Loucy (cell line): ENCODE results near the gene FOS.
A peak's percentile ranks its signal among the peaks of the same experiment; 100 is the strongest.

Experiments
- H2AFZ ChIP-seq: fragments of 200-600 bp; sonication (generic); 2 replicates; pipeline ENCODE4 v1.6.0; 2016; ENCODE audit warnings: antibody characterized with exemption, mild to moderate bottlenecking, low read length, moderate library complexity
- H3F3A ChIP-seq: fragments of 200-600 bp; 2 replicates; pipeline ENCODE4 v1.6.0; 2016; ENCODE audit warnings: antibody characterized with exemption, low read depth, mild to moderate bottlenecking
- H3K27me3 ChIP-seq: fragments of 200-600 bp; sonication (generic); 2 replicates; pipeline ENCODE4 v1.6.1; 2014; ENCODE audit warnings: low read length, mild to moderate bottlenecking; ENCODE audit not compliant: insufficient read depth, poor library complexity, severe bottlenecking
- H3K36me3 ChIP-seq: fragments of 200-600 bp; sonication (generic); 2 replicates; pipeline ENCODE4 v1.6.1; 2016; ENCODE audit warnings: low read length; ENCODE audit not compliant: insufficient read depth
- H3K4me1 ChIP-seq: fragments of 200-600 bp; sonication (generic); 2 replicates; pipeline ENCODE4 v1.5.1; 2014; ENCODE audit warnings: low read length, mild to moderate bottlenecking; ENCODE audit not compliant: insufficient read depth, poor library complexity, severe bottlenecking
- H3K4me2 ChIP-seq: fragments of 200-600 bp; sonication (generic); 2 replicates; pipeline ENCODE4 v1.6.0; 2014; ENCODE audit warnings: antibody characterized with exemption, low read length, low read depth, mild to moderate bottlenecking; ENCODE audit not compliant: poor library complexity, severe bottlenecking
- H3K4me3 ChIP-seq: fragments of 200-600 bp; sonication (generic); 2 replicates; pipeline ENCODE4 v1.5.1; 2014; ENCODE audit warnings: low read length, mild to moderate bottlenecking, mixed read lengths; ENCODE audit not compliant: poor library complexity, severe bottlenecking
- H3K79me2 ChIP-seq: fragments of 200-600 bp; sonication (generic); 2 replicates; pipeline ENCODE4 v1.6.1; 2014; ENCODE audit warnings: low read length; ENCODE audit not compliant: insufficient read depth
- H3K9ac ChIP-seq: fragments of 200-600 bp; sonication (generic); 2 replicates; pipeline ENCODE4 v1.6.0; 2014; ENCODE audit warnings: mild to moderate bottlenecking, low read depth, low read length, moderate library complexity; ENCODE audit not compliant: poor library complexity, severe bottlenecking
- H3K9me2 ChIP-seq: fragments of 200-600 bp; sonication (generic); replicated peaks from 2 replicates; pipeline ENCODE4 v1.6.1; 2016; ENCODE audit warnings: low read depth, low read length, mixed read lengths
- H3K9me3 ChIP-seq: fragments of 200-600 bp; sonication (generic); 2 replicates; pipeline ENCODE4 v1.6.1; 2014; ENCODE audit warnings: mild to moderate bottlenecking, antibody characterized with exemption, low read length, low read depth; ENCODE audit not compliant: insufficient read depth
- H4K20me1 ChIP-seq: fragments of 200-600 bp; sonication (generic); 2 replicates; pipeline ENCODE4 v1.6.0; 2014; ENCODE audit warnings: antibody characterized with exemption, low read length, mild to moderate bottlenecking; ENCODE audit not compliant: insufficient read depth, poor library complexity, severe bottlenecking
- CTCF ChIP-seq: fragments of 200-600 bp; sonication (generic); conservative IDR thresholded peaks from 2 replicates; pipeline ENCODE4 v1.5.1; 2014; ENCODE audit warnings: mild to moderate bottlenecking, antibody characterized with exemption, low read length
- EZH2phosphoT487 ChIP-seq: fragments of 200-600 bp; IDR thresholded peaks from 2 replicates; pipeline ENCODE4 v1.6.1; 2018; ENCODE audit warnings: antibody characterized with exemption, mild to moderate bottlenecking, moderate library complexity, borderline replicate concordance

Gene FOS

DNA sequence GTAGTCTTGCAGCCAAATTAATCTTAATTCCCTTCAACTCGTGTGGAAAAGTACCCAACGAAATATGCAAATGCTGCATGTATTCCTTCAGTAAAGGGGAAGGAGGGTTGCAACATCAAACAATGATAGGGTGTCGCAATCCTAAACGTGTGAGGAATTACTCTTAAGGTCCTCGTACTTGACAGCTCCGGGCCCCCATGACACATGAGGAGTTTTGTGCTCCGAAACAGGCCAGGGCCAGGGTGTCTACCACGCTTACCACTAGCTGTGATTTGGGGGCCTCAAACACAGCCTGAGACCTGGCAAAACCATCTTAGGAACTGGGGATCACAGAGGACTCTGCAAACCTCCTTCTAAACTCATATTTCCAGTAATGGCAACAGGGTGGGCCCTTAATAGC is 20.4 kb downstream of the FOS start:
- TF ChIP-seq CTCF = no peak
- no peak for TF ChIP-seq EZH2phosphoT487
- Histone ChIP-seq H3K9me3 (no peaks in the 10 kb centered on the region), H3K9me2 (no peaks in the 10 kb centered on the region), H3K4me1 (peaks cover 25% of the 10 kb centered on the region), H3K4me3 (no peak overlapping the region), H3K4me2 (no peak overlapping the region), H3K9ac (no peak overlapping the region), H3K36me3 (no peaks in the 10 kb centered on the region), H3K27me3 (no peaks in the 10 kb centered on the region), H3F3A (no peaks in the 10 kb centered on the region), H4K20me1 (no peaks in the 10 kb centered on the region), H3K79me2 (no peaks in the 10 kb centered on the region), H2AFZ (no peak overlapping the region)

GRCh38 chr14:75299576-75299975 is 20.9 kb downstream of the FOS start:
- Histone ChIP-seq H3K27me3 (no peaks in the 10 kb centered on the region), H3K9me2 (no peaks in the 10 kb centered on the region), H3K4me3 (no peak overlapping the region), H3K4me2 (no peak overlapping the region), H3K79me2 (no peaks in the 10 kb centered on the region), H4K20me1 (no peaks in the 10 kb centered on the region), H3K4me1 (peaks cover 25% of the 10 kb centered on the region), H3K9me3 (no peaks in the 10 kb centered on the region), H3F3A (no peaks in the 10 kb centered on the region), H3K9ac (no peak overlapping the region), H2AFZ (no peak overlapping the region), H3K36me3 (no peaks in the 10 kb centered on the region)
- no peak for TF ChIP-seq EZH2phosphoT487
- TF ChIP-seq CTCF = no peak

- no peaks in the 10 kb centered on the region for H3F3A ChIP-seq
- no peaks in the 10 kb centered on the region for H3K79me2 ChIP-seq
- no peaks in the 10 kb centered on the region for H3K9me2 ChIP-seq
- H3K9ac ChIP-seq = no peak overlapping the region
- no peaks in the 10 kb centered on the region for H3K36me3 ChIP-seq
- peaks cover 7% of the 10 kb centered on the region for H3K4me1 ChIP-seq
- H3K9me3 ChIP-seq = no peaks in the 10 kb centered on the region
- no peaks in the 10 kb centered on the region for H4K20me1 ChIP-seq
- peak overlapping the region; percentile 32 for H3K4me2 ChIP-seq
- no peak overlapping the region for H3K4me3 ChIP-seq
- no peaks in the 10 kb centered on the region for H3K27me3 ChIP-seq
- peak overlapping the region; percentile 79 for H2AFZ ChIP-seq
- no peak for TF ChIP-seq CTCF
- no peak for TF ChIP-seq EZH2phosphoT487
These were observed 23.2 kb downstream of the FOS start for GRCh38 chr14:75301666-75302325.
